GM21515 (cell line): Measurements from ENCODE around the gene CAMKV.

Experiments
- ATAC-seq: cut with Tn5 transposase; IDR thresholded peaks from one replicate; pipeline ENCODE4 v1.9.1; 2021; ENCODE audit not compliant: unreplicated experiment

The CAMKV gene

DNA sequence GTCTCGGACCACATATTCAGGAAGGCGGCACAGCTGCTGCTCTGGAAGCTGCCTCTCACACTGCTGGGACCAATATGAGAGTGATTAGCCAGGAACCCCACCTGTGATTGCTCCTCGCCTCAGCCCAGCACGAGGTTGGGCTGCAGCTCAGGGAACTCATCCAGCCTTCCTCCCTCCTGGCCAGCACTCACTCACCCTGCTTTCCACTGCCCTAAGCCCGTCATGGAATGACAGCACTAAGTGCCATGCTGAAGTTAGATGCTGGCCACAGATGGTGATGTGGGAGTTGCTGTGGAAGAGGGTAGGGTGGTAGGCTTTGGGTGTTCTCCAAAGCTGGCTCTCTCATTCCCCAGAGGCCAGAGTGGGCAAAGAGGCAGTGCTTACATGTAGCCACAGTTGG is 26.6 kb upstream of the CAMKV start:
- ATAC-seq = no peak

DNA sequence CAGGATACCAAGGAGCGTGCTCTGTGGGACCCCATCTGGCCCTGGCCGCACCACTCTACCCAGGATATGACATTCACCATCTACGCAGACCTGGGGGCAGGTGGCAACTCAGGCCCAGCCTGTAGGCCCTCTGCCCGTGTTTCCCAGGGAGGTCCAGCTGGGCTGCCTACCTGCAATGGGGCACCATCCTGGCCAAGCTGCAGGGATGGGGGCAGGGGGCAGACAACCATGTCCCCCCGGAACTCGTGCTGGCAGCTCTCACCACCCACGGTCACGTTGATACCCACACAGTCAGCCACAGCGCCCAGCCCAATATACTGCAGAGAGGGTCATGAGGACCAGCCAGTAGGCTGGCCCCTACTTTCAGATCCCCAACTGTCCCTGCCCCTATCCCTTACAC is 26.1 kb upstream of the CAMKV start:
- ATAC-seq = no peak

DNA sequence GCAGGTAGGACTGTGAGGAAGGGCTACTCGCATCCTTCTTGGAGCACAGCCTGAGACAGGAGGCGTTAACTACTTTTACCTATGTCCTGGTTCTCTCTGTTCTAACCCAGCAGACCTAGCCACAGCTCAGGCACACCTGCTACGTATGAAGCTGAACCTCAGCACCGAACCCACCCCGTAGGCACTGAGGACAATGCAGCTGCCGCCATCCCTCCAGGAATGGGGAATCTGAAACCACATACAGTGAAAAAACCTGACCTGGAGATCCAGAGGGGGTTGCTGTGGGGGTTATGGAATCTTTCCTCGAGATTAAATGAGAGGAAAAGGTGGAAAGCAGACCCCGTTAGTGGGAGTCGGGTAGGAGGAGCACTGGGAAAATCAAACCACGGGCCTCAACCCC is 19.6 kb upstream of the CAMKV start:
- no peak for ATAC-seq

DNA sequence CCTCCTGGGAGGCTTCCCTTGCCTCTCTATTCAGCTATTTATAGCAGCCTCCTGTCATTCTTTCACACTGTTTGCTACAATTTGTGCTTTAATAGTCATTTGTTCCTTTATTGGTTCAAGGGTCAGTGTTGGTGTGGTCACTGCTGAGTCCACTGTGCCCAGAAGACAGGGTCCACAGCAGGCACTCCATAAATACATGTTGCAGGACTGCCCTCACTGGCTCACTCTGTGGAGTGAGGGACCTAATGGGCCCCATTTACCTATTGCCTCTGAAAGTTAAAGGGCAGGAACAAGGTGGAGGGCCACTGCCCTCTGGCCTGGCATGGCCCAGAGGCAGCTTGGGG is 17.2 kb upstream of the CAMKV start:
- no peak for ATAC-seq

DNA sequence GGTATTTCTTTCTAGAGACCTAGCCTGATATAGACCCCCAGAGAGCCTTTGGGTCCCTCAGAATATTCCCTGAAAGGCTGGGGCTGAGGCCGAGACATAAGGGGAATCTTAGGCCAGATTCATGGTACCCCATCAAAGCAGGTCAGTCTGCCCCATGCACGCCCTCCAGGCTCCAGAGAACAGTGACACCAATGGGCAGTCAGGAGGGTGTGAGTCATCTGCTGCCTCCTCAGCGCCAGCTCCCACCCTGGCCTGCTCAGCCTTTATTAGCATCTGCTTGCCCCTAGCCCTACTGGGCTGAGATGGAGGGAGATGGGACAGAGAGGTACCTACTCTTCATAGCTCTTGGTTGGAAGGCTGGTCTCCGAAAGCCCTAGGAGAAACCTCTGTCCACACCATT is 14.3 kb upstream of the CAMKV start:
- no peak for ATAC-seq

DNA sequence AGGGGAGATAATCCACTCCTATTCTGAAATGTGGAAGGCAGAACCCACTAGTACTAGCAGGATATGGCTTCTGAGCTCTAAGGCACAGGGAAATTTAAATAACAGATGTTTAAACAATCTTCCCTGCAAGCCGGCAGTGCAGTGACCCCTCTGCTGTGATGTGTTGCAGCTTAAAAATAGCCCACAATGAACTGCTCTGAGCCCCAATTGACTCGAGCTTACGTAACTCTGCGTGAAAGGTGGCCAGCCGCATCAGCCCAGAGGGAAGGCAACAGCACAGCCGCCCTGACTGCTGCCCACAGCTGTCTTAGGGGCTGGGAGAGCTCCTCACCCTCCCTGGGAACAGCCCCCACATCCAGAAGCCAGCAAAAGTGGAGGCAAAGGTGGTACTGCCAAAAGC is 12.5 kb upstream of the CAMKV start:
- no peak for ATAC-seq

DNA sequence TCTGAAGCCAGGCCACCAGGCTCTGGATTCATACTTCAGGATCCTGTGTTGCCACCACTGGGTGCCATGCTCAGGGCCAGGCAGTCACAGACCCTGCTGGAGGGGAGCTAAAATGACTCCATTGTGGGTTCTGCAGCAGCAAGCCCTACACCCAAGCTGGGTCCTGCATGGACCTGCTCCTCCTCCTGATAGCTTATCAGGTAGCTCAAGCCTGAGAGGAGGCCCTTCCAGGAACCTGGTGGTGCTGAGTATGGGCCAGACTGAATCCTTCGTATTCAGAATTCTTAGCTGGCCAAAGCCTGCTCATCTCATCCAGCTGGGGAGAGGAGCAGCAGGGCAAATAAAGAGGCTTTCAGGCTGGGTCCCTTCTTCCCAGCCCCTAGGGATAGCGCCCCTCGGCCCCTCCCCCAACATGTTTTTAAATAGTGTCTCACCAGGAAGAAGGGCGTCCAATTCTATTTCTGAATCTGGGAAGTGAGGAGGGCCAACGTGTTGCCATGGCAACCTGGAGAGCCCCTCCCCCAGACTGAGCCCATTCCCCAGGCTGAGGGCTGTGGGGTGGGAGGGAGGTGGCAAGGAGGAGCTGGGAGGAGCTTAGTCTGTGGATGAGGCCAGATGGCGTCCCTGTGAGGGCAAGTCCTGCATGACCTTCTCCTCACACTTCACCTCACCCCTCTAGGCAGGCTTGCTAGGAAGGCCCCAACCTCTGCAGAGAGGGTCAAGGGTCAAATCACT is 11.0 kb upstream of the CAMKV start:
- ATAC-seq = no peak

DNA sequence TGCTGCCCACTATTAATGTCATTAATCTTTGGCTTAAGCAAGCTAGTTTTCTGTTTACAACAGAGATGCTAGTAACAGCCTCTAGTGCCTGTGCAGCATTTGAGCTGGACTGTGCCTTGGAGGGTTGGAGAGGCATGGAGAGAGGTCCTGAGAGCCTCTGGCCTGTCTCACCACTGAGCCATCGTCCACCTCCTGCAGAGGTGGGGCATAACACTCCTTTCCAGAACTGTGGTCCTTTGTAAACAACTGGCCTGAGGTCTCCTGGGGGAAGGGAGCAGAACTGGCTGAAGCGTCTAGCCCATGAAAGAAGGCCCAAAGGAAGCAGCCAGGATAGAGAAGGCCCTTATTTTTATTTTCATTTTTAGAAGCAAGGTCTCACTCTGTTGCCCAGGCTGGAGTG is 10.0 kb upstream of the CAMKV start:
- no peak for ATAC-seq

DNA sequence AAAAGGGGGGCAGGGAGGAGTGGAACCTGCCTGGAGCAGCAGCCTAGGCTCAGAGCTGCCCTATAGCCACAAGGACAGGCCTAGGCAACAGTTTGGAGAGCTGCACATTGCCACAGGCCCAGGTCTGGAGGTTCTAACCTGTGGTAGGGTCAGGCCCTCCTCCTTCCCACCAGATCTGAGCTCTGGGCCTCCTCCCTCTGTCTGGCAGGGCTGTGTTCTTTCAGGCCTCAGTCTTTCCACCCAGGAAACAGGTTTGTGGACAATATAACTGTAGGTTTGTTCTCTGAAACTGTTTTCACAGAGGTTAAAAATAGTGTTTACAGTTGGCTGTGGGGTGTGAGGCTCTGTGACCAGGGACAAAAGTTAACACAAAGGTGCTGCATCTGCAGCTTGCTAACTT is 9.0 kb upstream of the CAMKV start:
- ATAC-seq = no peak

DNA sequence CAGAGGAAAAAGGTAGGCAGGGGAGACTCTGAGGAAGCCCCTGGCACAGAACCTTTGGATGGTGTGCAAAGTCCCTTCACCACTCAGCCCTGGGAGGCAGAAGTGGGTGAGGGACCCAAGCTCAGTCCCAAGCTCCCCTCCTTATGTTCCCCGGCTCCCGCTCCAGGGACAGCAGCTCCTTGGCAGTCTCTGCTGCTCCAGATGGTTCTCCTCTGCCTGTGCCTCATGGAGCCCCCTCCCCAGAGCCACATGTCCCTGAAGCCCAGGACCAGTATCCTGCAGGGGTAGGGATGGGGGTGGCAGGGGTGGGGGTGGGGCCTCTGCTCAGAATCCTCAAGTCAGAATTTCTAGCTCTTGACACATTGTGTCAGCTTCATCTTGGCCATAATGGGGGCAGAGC is 8.0 kb upstream of the CAMKV start:
- no peak for ATAC-seq

DNA sequence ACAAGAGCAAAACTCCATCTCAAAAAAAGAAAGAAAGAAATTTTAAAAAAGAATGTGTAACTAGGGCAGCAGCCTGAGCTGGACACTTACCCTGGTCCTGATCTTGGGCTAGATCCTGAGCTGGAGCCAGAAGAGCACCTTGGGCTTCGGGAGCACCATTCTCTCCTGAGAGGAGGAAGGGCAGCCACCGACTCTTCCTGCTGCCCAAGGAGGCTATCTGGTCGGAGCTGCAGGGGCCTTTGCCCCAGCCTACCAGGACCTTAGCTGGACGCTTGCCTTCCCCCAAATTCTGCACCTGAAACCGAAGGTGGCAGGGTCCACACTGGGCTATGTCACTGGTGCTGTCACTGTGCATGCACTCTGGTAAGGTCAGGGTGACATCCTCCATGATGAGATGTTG is 6.9 kb upstream of the CAMKV start:
- ATAC-seq = no peak

DNA sequence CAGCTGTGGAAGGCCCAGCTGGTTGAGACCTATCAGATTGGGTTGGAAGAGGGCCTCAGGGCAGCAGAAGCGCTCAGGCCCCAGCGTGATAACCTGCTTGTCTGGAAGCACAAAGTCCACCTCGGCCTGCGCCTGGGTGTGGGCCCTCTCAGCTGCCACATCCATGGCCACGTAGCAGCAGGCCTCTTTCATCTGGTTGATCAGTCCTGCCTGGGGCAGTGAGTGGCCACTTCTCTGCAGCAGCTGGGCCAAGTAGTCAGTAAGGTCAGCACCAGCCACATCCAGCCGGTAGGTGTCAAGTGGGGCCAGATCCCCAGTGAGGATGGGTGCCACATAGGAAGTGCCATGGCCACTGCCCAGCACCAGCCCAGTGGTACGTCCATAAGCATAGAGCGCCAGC is 3.9 kb upstream of the CAMKV start:
- ATAC-seq = no peak

DNA sequence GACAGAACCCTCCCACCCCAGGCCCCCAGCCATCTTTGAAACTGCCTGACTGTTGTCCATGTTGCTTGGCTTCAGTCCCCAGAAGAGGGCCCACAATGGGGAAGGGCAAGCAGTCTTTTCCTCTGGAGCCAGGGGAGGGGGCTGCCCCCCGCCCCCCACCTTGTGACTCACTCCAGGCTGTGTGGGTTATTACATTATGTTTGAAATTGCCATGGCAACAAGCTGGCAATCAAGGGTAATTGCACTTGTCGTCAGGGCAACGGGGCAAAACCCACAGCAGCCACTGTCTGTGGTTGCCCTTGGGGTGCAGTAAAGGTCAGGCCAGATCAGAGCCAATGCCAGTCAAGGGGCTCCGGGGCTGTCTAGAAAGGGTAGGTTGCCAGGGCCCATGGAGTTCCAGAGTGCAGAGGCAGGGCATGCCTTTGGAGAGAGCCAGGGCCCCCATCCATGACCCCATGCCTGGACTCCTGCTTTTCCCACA is 3.1 kb upstream of the CAMKV start:
- no peak for ATAC-seq

DNA sequence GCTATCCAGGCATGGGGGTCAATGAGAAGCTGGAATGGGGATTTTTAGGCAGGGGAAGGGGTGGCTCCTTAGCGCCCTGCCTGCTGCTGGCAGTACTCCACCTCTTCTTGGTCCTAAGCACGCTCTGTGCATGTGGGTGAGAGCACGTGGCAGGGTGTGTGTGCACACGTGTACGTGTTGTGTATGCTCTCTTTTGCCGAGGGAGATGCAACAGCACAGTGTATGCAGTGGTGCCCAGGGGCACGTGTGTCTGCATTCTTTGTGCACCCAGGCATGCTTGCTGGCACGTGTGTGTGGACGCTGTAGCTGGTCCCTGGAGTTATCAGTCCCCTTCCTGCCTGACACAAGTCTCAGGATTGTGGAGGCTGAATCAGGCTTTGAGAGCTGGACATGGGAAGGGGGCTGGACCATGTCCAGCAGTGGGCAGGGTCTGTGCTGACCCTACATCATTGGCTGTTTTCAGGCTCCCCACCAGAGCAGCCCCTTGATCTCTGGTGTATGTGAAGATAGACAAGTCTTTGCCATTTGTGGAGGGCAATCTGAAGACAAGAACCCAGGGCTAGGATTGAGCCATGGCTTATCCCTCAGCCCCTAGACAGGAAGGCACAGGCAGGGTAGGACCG is 1.9 kb upstream of the CAMKV start:
- no peak for ATAC-seq

DNA sequence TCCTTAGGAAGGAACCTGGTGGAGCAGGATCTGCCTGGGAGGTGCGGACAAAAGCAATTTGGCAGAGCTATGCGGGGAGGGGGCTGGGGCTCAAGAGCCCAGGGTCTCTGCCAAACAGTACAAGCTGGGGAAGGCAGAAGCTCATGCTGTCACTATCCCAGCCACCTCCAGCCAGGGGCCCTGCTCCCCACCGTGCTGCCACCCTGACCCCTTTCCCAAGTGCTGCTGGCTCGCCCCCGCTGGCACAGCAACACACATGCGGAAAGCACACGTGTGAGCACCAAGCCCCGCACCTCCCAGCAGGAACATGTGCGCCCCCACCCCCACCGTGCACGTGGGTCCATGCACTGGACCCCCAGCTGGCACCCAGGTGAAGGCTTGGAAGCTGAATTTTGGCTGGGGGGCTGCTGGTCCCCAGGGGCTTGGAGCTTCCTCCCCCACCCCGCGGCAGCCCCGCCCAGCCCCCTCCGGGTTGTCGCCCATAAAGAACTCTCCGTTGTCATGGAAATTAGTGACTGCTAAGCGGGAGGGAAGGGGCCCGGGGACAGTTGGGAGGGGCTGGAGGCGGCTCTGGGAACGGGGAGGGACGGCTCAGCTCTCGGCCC is 742 bp downstream of the CAMKV start:
- no peak for ATAC-seq

DNA sequence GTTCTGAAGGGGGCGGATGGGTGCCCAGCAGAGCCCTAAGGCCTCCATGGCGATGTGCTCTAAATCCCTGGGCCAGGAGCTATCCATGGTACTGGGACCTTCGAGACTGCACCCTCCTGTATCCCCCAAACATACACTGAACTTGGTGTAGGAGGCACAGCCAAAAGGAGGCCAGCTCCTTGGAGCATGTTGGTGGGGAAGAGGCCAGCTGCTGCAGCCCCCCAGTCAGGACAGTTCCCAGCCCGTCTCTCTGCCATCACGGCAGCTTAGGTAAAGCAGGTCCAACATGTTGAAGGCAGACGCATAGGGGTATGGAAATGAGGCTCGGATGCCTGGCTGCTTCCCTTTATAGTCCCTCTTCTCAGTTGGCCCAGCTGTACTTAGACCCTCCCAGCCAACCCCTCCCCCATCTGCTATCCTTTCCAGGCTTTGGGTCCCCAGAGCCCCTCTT is 1.8 kb downstream of the CAMKV start:
- no peak for ATAC-seq

DNA sequence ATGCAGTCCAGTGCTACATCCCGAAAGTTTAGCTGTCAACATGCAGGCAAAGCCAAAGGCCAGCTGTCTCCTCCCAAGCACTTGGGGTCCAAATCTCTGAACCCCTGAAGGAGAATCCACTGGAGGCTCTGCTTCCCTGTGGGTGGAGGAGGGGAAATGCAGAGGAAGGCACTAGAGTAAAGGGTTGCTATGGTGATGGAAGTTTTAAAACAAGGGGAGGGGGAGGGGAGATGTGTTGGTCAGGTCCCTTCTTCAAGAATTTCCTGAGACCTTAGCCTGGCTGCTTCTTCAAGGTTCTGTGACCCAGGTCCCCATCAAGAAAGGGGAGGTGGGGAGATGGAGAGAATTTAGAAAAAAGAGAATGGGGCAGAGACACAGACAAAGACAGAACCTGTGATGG is 2.3 kb downstream of the CAMKV start:
- no peak for ATAC-seq

DNA sequence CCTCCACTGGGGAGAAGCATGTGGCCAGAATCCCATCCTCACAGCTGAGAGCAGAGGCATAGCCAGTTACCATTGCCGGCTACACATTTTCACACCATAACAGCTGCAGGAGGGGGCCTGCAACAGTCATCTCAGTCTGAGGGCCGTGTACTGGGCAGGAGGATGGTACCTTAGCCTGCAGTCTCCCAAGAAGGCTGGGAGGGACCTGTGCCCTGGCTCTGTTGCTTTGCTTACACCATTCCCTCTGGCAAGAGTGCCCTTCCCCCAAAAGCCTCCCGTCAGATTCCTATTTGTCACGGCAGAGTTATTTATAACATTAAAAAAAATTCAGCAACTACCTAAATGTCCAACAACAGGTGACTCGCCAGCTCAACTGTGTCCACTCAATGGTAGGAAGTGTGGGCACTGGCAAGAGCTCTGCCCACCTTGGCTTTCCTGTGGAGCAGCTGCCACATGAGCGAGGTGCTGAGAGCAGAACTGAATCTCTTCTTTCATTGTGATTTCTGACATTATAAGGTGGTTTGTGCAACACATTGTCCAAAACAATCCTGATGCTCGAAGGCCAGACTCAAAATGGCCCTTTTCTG is 4.4 kb downstream of the CAMKV start:
- no peak for ATAC-seq

DNA sequence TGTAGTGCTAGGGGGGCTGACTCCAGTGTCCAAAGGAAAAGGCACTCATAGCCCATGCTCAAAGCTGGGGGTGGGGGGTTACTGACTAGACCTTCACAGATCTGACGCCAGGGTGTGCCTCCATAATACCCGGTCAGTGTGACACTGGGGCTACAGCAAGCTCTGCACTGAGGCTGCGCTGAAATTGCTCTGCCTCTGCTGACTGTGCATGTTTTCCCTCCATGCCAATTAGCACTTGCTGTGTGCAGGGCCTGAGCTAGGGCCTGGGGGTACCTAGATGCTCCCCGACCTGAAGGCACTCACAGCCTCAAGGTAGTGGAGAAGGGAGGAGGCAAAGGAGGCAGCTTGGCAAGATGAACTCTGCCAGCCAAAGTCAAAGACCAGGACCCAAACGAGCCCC is 5.2 kb downstream of the CAMKV start:
- ATAC-seq = no peak

DNA sequence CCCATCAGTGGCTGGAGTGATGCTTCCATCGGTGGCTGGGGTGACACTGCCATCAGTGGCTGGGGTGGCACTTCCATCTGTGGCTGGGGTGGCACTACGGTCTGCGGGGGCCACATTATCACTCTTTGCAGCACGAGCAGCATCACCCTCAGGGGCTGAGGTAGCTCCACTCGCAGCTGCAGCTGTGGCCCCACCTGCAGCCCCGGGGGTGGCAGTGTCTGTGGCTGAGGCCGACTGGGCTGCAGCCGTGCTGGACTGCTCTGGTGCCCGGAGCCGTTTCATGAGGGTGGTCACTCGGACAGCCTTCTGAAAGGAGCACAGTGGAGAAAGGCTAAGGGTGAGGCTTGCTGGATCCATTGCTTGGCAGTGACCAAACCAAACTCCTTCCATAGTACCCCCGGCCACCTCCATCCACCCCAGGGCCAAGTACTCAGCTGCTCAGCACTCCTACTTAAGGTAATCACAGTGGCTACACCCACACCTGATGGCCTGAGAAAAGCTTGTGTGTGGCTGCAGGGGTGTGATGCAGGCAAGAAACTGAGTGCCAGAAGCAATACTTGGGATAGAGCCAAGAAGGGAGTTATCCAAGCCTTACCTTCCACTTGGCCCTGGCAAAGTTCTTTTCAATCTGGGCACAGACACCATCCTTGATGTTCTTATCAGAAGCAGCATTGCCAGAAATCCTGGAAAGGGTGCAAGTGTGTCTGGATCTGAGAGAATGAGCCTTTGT is 10.0 kb downstream of the CAMKV start:
- ATAC-seq = no peak

DNA sequence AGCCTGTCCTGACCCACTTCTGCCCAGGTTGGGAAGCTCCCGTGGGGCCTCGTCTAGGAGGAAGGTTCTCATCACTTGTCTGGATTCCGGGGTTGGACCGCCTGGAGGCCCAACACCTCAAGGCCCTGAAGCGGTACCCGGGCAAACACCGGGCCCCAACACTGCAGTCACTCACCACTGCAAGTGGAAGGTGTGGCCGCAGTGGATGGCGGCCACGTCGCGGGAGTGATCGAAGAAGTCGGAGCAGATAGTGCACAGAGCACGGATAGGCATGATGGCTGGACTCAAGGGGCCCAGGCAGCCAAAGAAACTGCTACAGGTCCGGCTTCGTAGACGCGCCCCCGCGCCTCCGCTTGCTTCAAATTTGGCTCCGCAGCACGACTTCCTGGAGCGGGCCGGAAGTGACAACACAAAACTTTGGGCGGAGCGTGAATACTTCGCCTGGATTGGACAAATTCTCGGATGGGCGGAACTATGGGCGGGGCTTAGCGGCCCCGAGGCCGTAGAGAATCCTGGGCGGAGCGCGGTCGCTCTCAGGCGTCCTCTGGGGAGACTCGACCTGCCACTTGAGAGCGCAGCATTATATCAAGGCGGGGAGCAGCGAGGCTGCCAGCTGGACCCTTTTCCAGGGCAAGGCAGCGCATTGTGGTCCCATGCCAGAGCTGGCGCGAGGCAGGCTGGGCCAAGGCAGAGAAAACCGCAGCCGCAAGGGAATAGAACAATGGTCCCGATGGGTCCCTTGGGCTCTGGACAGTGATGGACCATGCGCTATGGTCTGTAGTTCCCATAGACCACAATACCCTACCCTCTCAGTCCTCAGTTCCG is 13.3 kb downstream of the CAMKV start, which contains the start of gene TRAIP:
TRAIP (minus strand) TSS at position 384 of the 825 bp plus-strand sequence; CDS start at position 273, 111 bp downstream.
- ATAC-seq = peak; percentile 95
